Suprapubic skin (tissue), 3 donors: ENCODE data around the gene TMEFF2.

Experiments
- CTCF ChIP-seq, 2 donors: fragments of 200-600 bp in 1 of 2; fragments of 450-650 bp in 1 of 2; sonication (generic) in 1 of 2; IDR thresholded peaks; one replicate each; pipeline ENCODE4 v1.5.1; 2016 to 2019; ENCODE audit warnings: antibody characterized with exemption in 2 of 2, mild to moderate bottlenecking in 1 of 2, moderate library complexity in 1 of 2
- POLR2A ChIP-seq, 2 donors: fragments of 450-650 bp; IDR thresholded peaks; one replicate each; pipeline ENCODE4 v1.6.1; 2017; ENCODE audit warnings: antibody characterized with exemption in 2 of 2, mild to moderate bottlenecking in 2 of 2, moderate library complexity in 2 of 2

- TF ChIP-seq CTCF (IDR thresholded peaks at IDR 0.05) (no peak), POLR2A (IDR thresholded peaks at IDR 0.05) (no peak)
Measured at GRCh38 chr2:191976436-191976835, 218.3 kb downstream of the TMEFF2 start.
